Lung (tissue), 12 donors: Measurements from ENCODE around the gene SAMD7. TPM values are rescaled to one million over a fixed set of nuclear protein-coding genes. Genes with fewer than 3 reads are reported as not detected.

ENCODE experiments used
- ATAC-seq: fragments of 200-7000 bp; cut with Tn5 transposase; one replicate; pipeline ENCODE4 v1.9.1; 2020; ENCODE audit warnings: moderate number of reproducible peaks; ENCODE audit not compliant: insufficient read depth, low FRiP score
- DNase-seq, 3 donors: peaks; one replicate each; pipeline ENCODE4 v3.0.0-alpha.2; 2013 to 2017
- H3K27ac ChIP-seq, 2 donors: one replicate each; pipeline ENCODE4 v1.5.1; 2013; ENCODE audit warnings: mild to moderate bottlenecking in 2 of 2, moderate library complexity in 2 of 2, control low read depth in 1 of 2, inconsistent platforms in 1 of 2, low read depth in 1 of 2, low read length in 1 of 2
- H3K27me3 ChIP-seq, 3 donors: one replicate each; pipeline ENCODE4 v1.5.1; 2013; ENCODE audit warnings: low read length in 2 of 3; ENCODE audit not compliant: control insufficient read depth in 3 of 3, insufficient read depth in 3 of 3
- H3K36me3 ChIP-seq, 4 donors: one replicate each; pipeline ENCODE4 v1.5.1; 2013; ENCODE audit warnings: low read length in 4 of 4, mild to moderate bottlenecking in 1 of 4, moderate library complexity in 1 of 4; ENCODE audit not compliant: control insufficient read depth in 4 of 4, insufficient read depth in 4 of 4
- H3K4me1 ChIP-seq, 5 donors: one replicate each; pipeline ENCODE4 v1.5.1; 2013; ENCODE audit warnings: low read length in 5 of 5, mild to moderate bottlenecking in 2 of 5, moderate library complexity in 1 of 5; ENCODE audit not compliant: control insufficient read depth in 5 of 5, insufficient read depth in 5 of 5
- H3K4me3 ChIP-seq: one replicate; pipeline ENCODE4 v1.5.1; 2013; ENCODE audit warnings: mild to moderate bottlenecking, control low read depth, moderate library complexity
- H3K9ac ChIP-seq, 2 donors: one replicate each; pipeline ENCODE4 v1.5.1; 2013; ENCODE audit warnings: low read length in 2 of 2, control low read depth in 1 of 2; ENCODE audit not compliant: insufficient read depth in 1 of 2
- H3K9me3 ChIP-seq, 4 donors: one replicate each; pipeline ENCODE4 v1.5.1; 2013; ENCODE audit warnings: low read length in 3 of 4, mild to moderate bottlenecking in 1 of 4, moderate library complexity in 1 of 4; ENCODE audit not compliant: control insufficient read depth in 4 of 4, insufficient read depth in 3 of 4
- CTCF ChIP-seq: IDR thresholded peaks from 2 replicates; pipeline ENCODE4 v1.5.1; 2012; ENCODE audit warnings: mild to moderate bottlenecking; ENCODE audit errors: control extremely low read depth, extremely low read depth
- WGBS, 2 donors: extraction: QIAGEN DNeasy Blood & Tissue Kit; methylation state at CpG; one replicate each; pipeline ENCODE4 v1.1.7; 2013; 5-methylcytosine and 5-hydroxymethylcytosine counted together
- polyA plus RNA-seq, 2 donors: library from polyadenylated mRNA; stranded (reverse); fragments of 200-250 nt; gene quantifications; one replicate each; pipeline ENCODE4 v1.2.1, GENCODE V29; 2013
- total RNA-seq, 2 donors: library from RNA; depleted of rRNA in 1 of 2; stranded (reverse); fragments of >200 nt in 1 of 2; gene quantifications; one replicate each; pipeline ENCODE4 v1.2.1, GENCODE V29; 2014 to 2021
- donor health status: control.
- donor health status: control.
- donor health status: Bipolar disorder and iron deficiency.
- donor health status: healthy.
- donor health status: DM: yes; HTN: yes; CAD: no.

The SAMD7 gene
- total and polyA plus RNA-seq, 4 donors = not detected

DNA sequence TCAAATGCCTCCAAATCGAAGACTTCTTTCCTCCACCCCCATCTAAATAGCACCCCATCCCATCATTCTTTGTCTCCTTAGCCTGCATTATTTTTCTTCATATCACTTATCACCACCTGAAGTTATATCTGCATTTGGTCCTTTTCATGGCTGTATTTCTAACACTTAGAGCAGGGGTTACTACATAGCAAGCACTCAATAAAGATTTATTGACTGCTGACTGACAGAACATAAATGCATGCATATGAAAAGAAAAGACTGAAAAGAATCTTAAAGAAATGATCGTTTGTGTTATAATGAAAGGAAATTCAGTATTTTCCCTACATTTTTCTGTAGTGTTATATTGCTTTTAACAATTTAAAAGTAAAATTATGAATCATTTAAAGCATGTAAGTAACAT lies 43.0 kb upstream of the SAMD7 start:
- Histone ChIP-seq H3K9me3 (no peaks in the 10 kb centered on the region), H3K4me1 (no peaks in the 10 kb centered on the region), H3K27me3 (no peaks in the 10 kb centered on the region), H3K36me3 (no peaks in the 10 kb centered on the region), H3K4me3 (no peak overlapping the region), H3K9ac (no peak overlapping the region), H3K27ac (no peak overlapping the region)
- WGBS, 2 donors = 85 to 95% methylated on average over 2 of the region's 2 CpGs
- DNase-seq (no peak), ATAC-seq (no peak)
- TF ChIP-seq CTCF = no peak

- Histone ChIP-seq H3K4me3 (no peak within 1 kb of the TSS), H3K36me3 (no peaks in the 10 kb centered on the region), H3K27ac (no peak within 1 kb of the TSS), H3K27me3 (no peaks in the 10 kb centered on the region), H3K4me1 (no peaks in the 10 kb centered on the region), H3K9ac (no peak within 1 kb of the TSS), H3K9me3 (no peaks in the 10 kb centered on the region)
- WGBS, 2 donors = 73 to 90% methylated on average over 2 of the region's 2 CpGs
- DNase-seq (peak in 1 of 3 donors; percentile 4), ATAC-seq (no peak)
- no peak for TF ChIP-seq CTCF
Observed at GRCh38 chr3:169869484-169870220, 41.7 kb upstream of the SAMD7 start, which contains the start of gene LRRC31. LRRC31 (minus strand) TSS chr3:169869935; CDS start chr3:169869807, 128 bp downstream.

- peak in 1 of 3 donors; percentile 12 for DNase-seq
- Histone ChIP-seq H3K27ac (peak overlapping the region in 1 of 2 donors; percentile 21), H3K4me3 (no peak overlapping the region), H3K36me3 (no peaks in the 10 kb centered on the region), H3K27me3 (no peaks in the 10 kb centered on the region), H3K9ac (no peak overlapping the region), H3K4me1 (no peaks in the 10 kb centered on the region), H3K9me3 (no peaks in the 10 kb centered on the region)
- 84 to 95% methylated on average over 2 of the region's 2 CpGs for WGBS, 2 donors
- no peak for TF ChIP-seq CTCF
- peak; percentile 68 for ATAC-seq
Observed at GRCh38 chr3:169871129-169871886, 40.1 kb upstream of the SAMD7 start.
